Parathyroid adenoma (tissue), 2 donors: ENCODE data around the gene QSOX1.

Experiments
- H2AFZ ChIP-seq: fragments of 300-600 bp; sonication (generic); one replicate; pipeline ENCODE4 v1.7.0; 2017; ENCODE audit warnings: antibody characterized with exemption, mild to moderate bottlenecking
- H3K27ac ChIP-seq: fragments of 300-600 bp; sonication (generic); one replicate; pipeline ENCODE4 v1.7.0; 2017
- H3K27me3 ChIP-seq: fragments of 300-600 bp; sonication (generic); one replicate; pipeline ENCODE4 v1.7.0; 2017; ENCODE audit warnings: low read length; ENCODE audit not compliant: control insufficient read depth, insufficient read depth
- H3K36me3 ChIP-seq: fragments of 300-600 bp; sonication (generic); one replicate; pipeline ENCODE4 v1.7.0; 2017; ENCODE audit warnings: low read length; ENCODE audit not compliant: control insufficient read depth, insufficient read depth
- H3K4me1 ChIP-seq: fragments of 300-600 bp; sonication (generic); one replicate; pipeline ENCODE4 v1.7.0; 2017; ENCODE audit warnings: control low read depth
- H3K4me2 ChIP-seq: fragments of 300-600 bp; sonication (generic); one replicate; pipeline ENCODE4 v1.7.0; 2017; ENCODE audit warnings: low read length
- H3K4me3 ChIP-seq: fragments of 300-600 bp; sonication (generic); one replicate; pipeline ENCODE4 v1.7.0; 2017; ENCODE audit warnings: low read depth, low read length
- H3K79me2 ChIP-seq: fragments of 300-600 bp; sonication (generic); one replicate; pipeline ENCODE4 v1.7.0; 2017; ENCODE audit warnings: control low read depth
- H3K9ac ChIP-seq: fragments of 300-600 bp; sonication (generic); one replicate; pipeline ENCODE4 v1.7.0; 2017; ENCODE audit warnings: mild to moderate bottlenecking
- H3K9me3 ChIP-seq: fragments of 300-600 bp; sonication (generic); one replicate; pipeline ENCODE4 v1.7.0; 2017; ENCODE audit warnings: low read length; ENCODE audit not compliant: control insufficient read depth
- TF ChIP-seq, protein P1 (sequence below): fragments of 300-600 bp; sonication (generic); IDR thresholded peaks from one replicate; pipeline ENCODE4 v1.7.0; 2017; ENCODE audit warnings: antibody characterized with exemption, mild to moderate bottlenecking
- donor health status: primary hyperparathyroidism.

QSOX1 gene

DNA sequence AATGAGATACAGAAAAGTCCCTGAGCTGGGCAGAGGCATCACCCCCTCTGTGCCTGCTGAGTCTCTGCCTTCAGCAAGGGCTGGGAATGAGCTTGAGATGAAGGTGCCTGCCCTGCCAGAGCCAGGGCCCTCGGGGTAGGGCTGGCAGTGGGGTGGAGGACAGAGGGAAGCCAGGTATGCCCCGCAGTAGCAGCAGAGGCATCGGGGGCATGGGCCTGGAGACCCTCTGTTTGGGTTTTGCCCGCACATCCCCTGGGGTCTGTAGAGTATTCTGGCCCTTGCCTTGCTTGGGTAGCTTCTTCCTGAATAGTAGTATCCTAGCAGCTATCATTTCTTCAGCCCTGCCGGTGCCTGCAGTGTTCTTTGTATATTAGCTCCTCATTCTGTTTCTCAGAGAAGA, 33.0 kb downstream of the QSOX1 start:
- Histone ChIP-seq H3K79me2 (no peaks in the 10 kb centered on the region), H3K27me3 (no peaks in the 10 kb centered on the region), H3K9me3 (no peaks in the 10 kb centered on the region), H2AFZ (no peak overlapping the region), H3K9ac (no peak overlapping the region), H3K4me2 (no peak overlapping the region), H3K4me1 (no peaks in the 10 kb centered on the region), H3K27ac (no peak overlapping the region), H3K4me3 (no peak overlapping the region), H3K36me3 (no peaks in the 10 kb centered on the region)
- TF ChIP-seq, protein P1, sequence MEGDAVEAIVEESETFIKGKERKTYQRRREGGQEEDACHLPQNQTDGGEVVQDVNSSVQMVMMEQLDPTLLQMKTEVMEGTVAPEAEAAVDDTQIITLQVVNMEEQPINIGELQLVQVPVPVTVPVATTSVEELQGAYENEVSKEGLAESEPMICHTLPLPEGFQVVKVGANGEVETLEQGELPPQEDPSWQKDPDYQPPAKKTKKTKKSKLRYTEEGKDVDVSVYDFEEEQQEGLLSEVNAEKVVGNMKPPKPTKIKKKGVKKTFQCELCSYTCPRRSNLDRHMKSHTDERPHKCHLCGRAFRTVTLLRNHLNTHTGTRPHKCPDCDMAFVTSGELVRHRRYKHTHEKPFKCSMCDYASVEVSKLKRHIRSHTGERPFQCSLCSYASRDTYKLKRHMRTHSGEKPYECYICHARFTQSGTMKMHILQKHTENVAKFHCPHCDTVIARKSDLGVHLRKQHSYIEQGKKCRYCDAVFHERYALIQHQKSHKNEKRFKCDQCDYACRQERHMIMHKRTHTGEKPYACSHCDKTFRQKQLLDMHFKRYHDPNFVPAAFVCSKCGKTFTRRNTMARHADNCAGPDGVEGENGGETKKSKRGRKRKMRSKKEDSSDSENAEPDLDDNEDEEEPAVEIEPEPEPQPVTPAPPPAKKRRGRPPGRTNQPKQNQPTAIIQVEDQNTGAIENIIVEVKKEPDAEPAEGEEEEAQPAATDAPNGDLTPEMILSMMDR = no peak

DNA sequence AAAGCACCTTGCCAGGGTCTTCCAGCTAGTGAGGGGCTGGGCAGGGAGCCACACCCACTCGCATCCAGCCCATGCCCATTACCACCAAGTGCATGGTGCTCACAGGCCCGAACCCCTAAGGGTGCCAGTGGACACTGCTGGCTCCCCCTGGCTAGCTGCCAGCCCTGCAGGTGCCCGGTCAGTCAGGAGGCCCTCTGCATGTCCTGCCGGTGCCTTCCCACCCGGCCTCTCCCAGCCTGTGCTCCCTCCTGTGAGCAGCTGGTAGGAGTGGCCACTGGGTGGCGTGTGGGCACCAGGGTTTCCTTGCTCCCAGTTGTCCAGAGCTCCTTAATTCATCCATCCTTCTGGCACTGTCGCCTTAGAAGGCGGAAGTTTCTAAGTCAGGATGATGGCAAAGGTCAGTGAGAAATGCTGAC, 33.4 kb downstream of the QSOX1 start:
- no peak overlapping the region for H2AFZ ChIP-seq
- no peak overlapping the region for H3K4me3 ChIP-seq
- H3K36me3 ChIP-seq = no peaks in the 10 kb centered on the region
- H3K27me3 ChIP-seq = no peaks in the 10 kb centered on the region
- H3K4me2 ChIP-seq = no peak overlapping the region
- no peaks in the 10 kb centered on the region for H3K4me1 ChIP-seq
- H3K9me3 ChIP-seq = no peaks in the 10 kb centered on the region
- no peak overlapping the region for H3K9ac ChIP-seq
- no peaks in the 10 kb centered on the region for H3K79me2 ChIP-seq
- no peak overlapping the region for H3K27ac ChIP-seq
- TF ChIP-seq, protein P1 = peak; percentile 25

DNA sequence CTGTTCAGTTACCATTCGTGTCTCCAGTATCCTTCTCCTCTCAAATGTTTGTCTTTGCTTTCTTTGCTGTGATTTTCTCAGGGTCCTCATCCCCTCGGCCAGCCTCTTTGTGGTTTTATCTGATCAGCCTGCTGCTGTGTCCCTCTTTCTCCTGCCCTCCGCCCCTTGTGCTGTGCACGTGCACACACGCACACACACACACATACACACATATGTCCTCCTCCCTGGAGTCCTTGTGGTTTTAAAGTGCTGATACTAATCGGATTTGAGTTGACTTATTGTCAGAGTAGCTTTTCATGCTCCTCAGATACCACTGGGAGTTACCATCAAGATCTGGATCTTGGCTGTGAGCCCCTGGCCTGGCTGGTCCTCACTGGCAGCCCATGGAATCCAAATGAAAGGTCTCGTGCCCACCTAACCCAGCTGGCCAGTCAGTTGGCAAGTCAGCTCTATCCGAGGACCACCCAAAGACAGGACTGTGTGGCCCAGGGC, 34.1 kb downstream of the QSOX1 start:
- Histone ChIP-seq H3K36me3 (no peaks in the 10 kb centered on the region), H2AFZ (no peak overlapping the region), H3K27me3 (no peaks in the 10 kb centered on the region)

DNA sequence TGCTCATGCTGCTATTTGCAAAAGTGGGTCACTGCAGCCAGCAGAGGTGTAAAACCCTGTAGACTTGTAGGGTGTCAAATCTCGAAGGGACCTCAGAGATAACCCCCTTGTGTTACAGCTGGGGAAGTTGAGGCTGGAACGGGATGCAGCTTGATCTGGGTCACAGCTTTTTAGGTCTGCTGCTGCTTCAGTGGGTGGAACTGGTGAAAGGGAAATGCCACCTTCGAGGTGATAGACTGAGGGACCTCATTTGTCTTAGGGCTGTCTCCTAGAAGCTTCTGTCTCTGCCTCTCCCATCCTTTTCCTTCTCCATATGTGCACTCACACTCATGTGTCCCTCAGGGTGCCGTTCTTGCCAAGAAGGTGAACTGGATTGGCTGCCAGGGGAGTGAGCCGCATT, 35.4 kb downstream of the QSOX1 start:
- no peak overlapping the region for H3K4me2 ChIP-seq
- no peak overlapping the region for H3K4me3 ChIP-seq
- no peak overlapping the region for H3K27ac ChIP-seq
- H3K27me3 ChIP-seq = no peaks in the 10 kb centered on the region
- TF ChIP-seq, protein P1 = no peak
- H2AFZ ChIP-seq = no peak overlapping the region
- no peaks in the 10 kb centered on the region for H3K9me3 ChIP-seq
- no peaks in the 10 kb centered on the region for H3K4me1 ChIP-seq
- no peak overlapping the region for H3K9ac ChIP-seq
- H3K36me3 ChIP-seq = no peaks in the 10 kb centered on the region
- H3K79me2 ChIP-seq = no peaks in the 10 kb centered on the region

More for the DNA sequence above, 34.1 kb downstream of the QSOX1 start:
- no peaks in the 10 kb centered on the region for H3K9me3 ChIP-seq
- no peaks in the 10 kb centered on the region for H3K79me2 ChIP-seq
- no peak overlapping the region for H3K27ac ChIP-seq
- no peak overlapping the region for H3K4me3 ChIP-seq
- H3K4me1 ChIP-seq = no peaks in the 10 kb centered on the region
- H3K9ac ChIP-seq = no peak overlapping the region
- no peak overlapping the region for H3K4me2 ChIP-seq
- TF ChIP-seq, protein P1 = no peak

DNA sequence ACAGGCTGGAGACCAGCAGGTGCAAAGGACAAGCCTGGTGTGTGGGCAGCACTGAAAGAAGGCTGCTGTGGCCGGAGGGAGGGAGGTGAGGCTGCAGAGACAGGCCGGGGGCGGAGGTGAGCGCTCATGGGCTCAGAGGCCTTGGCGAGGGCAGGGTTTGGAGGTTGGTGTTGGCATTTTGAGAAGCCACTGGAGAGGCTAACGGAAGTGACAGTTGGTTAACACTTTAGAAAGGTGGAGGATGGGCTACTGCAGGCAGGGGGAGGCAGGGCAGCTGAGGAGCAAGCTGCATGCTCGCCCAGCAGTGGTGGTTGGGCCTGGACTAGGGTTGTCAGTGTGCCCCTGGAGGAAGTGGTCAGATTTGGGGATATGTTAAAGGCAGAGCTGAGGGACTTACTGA, 37.5 kb downstream of the QSOX1 start:
- TF ChIP-seq, protein P1 = no peak
- Histone ChIP-seq H3K4me1 (no peaks in the 10 kb centered on the region), H3K27me3 (no peaks in the 10 kb centered on the region), H3K4me3 (no peak overlapping the region), H3K9me3 (no peaks in the 10 kb centered on the region), H3K27ac (no peak overlapping the region), H3K79me2 (no peaks in the 10 kb centered on the region), H3K4me2 (no peak overlapping the region), H3K36me3 (no peaks in the 10 kb centered on the region), H3K9ac (no peak overlapping the region), H2AFZ (no peak overlapping the region)
